NCI-H2196 treated with DMSO at 0.1 percent for 48 hours (cell line): ENCODE data around the gene TWIST1.

Source experiments
- DNase-seq: peaks from one replicate; lab custom pipeline; 2025; ENCODE audit not compliant: unreplicated experiment; lab: John Stamatoyannopoulos, UW

TWIST1 gene

DNA sequence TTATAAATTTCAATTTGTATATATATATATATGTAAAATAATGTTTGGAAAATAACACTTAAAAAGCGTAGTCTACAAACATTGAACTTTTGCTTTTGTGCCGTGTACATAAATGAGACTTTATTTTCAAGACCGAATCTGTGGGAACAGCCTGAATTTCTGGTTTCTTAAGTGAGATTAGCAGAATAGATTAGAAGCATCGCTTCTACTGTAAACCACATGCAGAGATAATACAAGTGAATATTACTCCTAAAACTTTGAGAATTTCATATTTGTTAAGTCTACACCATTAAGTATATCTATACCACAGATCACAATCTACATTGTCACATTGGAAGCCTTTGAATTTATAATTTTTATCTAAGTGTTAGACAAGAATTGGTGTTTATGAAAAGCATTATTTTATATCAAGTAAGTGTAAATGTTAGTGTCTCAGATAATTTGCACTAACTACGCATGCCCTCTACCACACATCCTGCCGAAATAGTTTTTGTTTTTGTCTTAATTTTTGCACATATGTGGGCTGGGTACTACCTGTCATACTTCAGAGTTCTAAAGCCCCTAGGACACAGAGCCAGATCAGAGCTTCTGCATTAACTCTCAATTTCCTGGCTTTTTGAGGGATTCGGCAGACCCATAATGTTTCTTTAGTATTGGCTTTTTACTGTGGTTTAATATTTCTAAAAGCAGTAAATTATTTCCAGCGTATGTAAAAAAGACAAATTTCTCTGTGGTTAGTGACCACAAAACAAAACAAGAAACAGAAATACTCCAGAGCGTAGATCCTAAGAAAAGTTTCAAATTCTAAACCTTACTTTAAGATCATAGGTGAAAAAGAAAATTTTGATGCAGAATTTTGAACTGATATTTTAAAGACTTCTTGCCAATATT is 20.0 kb downstream of the TWIST1 start:
- no peak for DNase-seq

DNA sequence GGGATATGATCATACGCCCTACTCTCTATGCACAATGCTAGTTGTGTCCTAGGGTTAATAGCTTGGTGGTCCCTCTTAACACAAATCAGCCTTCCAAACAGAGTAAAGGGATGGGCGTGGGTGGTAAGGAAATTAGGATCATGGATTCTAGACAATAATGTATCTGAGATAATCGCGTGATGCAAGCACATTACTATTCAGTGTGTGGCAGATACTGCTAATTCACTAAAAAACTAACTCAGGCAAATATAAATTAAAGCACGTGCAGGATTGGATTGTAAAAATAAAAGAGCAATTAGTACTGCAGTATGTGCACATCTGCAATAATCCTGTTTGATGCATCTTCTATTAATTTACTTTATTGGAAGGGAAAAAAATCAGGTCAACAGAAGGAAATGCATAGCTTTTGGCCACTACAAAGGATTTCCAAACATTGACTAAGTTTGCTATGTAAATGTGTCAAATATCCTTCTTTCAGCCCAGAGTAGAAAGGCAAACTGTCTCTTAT is 22.0 kb downstream of the TWIST1 start:
- no peak for DNase-seq

DNA sequence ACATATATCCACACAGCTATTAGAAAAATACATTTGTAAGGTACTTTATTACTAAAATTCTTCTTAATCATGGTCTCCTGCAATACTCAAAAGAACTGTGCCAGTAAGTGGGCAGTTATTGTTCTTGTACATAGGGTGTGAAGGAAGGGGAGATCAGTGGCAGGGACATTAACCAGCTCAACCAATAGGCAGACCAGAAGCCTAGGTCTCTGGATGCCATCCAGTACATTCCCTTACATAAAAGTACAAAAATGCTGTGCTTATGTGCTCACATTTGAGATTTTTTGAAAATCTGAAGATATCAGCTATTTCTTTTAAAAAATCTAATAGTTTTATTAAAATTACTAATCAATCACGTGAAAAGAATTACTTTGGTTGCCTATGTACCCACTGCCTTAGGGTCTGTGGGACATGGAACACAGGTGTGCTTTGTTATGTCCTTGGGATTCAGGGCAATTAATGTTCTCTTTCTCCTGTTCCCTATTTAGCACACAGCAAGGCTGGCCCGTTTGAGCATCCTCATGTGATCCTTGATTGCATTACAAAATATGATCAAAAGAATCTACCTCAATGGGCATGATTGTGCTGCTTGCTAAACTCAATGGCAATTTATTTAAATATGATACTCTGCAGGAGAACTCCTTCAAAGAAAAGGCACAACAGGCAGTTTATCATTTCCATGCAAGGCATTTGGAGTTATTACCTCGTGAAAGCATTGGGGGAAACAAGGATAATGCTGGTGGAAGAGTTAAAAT is 22.7 kb downstream of the TWIST1 start:
- no peak for DNase-seq

DNA sequence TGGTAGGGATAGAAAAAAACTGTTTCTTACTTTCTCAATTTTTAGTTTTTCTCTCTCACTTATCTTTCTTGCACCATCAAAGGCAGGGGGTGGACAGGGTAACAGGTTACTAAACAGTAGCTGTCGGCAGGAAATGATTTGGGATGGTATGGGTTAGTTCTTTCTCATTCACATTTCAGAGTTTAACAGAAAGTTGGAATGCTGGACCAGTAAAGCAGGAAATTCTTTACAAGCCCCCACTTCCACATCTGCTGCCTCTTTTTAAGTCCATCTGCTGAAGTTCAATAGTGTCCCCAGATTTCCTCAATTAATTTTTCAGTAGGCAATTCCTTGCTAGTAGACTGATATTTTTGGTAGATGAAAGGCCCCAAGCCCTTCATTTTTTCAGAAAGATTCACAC is 23.3 kb downstream of the TWIST1 start:
- DNase-seq = no peak

DNA sequence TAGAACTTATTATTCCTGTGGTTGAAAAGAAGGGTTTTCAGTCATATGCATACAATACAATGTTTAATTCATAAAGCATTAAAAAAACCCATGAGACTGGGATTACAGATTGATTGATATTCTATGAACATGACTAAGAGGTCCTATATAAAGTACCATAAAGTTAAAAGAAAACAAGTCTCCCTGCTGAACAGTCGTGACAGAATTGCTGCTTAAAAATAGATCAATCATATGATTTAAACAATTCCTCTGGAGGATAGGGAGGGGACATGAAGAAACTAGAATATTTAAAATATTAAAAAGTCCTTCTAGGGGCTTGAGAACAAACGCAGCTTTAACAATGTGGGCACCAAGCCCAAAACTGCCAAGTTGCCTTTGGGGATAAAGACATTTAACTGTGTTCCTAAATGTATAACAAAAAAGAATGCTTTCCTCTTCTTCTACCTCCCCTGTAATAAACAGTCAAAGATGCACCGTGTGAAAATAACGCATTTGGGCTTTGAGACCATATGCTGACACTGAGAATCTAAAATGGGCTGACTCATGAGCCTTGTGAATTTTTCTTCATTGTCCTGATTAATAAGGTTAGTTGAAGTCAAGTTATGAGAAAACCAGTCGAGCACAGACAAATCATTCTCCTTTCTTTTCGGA is 25.8 kb downstream of the TWIST1 start:
- no peak for DNase-seq

DNA sequence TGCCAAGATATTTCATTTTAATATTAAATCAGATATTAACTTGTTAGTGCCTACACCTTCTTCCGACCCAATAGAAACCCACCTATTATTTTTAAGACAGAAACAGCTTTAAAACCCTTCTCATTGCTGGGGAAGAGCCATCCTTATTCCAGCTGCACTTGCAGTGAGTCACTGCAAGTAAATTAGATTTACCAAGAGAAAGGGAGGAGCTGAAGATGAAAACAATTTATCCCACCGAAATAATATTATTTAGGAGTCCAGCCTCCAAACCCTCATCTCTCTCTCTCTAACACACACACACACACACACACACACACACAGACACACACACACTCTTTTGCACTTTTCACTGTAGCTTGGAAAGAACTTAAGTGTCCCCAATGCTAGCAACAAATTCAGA is 26.9 kb downstream of the TWIST1 start:
- DNase-seq = no peak

DNA sequence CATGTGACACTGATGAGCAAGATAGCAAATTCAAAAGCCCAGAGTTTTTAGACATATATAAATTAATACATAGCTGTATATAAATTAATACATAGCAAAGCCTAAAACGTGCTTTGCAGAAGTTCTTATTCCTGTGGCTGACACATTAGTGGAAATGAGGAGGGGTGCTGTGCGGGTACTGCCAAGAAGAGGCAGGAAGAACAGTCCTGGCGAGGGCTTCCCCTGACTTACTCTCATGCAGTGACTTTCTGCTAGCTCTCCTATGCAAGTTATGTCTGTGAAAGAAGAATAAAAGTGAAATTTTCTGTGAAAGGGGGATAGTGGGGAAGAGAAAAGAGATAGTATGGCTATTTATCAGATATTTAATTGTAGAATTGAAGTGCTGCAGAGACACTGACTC is 27.6 kb downstream of the TWIST1 start:
- no peak for DNase-seq

DNA sequence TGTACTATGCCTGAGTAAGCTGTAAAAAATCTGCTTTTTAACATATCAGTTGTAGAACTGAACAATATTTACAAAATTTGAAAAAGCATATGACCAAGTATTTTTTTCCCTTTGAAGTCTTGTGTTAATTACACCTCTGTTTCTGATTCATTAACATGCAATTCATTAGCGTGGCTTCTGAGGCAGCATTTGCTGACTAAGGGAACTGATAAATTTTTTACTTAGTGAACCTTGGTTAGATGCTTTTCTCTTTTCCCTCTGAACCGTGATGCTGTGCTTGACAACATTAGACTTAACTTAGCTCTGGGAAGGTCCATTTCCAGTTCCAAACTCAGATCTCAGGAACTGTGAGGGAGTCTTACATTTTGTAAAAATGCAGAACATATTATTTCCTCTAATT is 28.1 kb downstream of the TWIST1 start:
- no peak for DNase-seq

DNA sequence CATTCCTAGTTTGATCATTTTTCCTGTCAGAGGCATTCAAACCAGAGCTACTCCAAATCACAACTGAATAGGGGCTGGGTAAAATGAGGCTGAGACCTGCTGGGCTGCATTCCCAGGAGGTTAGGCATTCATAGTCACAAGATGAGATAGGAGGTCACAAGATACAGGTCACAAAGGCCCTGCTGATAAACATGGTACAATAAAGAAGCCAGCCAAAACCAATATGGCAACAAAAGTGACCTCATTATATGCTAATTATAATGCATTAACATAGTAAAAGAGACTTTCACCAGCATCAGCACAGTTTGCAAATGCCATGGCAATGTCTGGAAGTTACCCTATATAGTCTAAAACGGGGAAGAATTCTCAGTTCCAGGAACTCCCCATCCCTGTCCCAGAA is 37.3 kb downstream of the TWIST1 start:
- no peak for DNase-seq

DNA sequence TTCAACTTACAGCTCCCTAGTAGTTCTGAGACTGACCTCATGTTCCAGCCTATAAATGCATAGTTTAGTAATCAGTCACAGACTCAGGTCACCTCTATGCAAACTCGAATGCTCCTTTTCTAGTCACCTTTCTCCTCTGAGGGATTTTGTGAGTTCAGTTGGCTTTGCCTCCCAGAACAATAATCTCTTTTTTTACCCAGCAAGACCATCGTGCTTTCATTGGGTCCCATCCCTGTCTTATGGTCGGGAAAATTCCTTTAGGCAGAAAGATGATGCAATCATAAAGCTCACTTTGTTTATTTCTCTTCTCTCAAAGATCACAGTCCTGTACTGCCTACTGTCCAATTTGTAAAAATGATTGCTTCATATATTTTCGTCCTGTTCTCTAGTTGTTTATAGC is 38.4 kb downstream of the TWIST1 start:
- DNase-seq = no peak

DNA sequence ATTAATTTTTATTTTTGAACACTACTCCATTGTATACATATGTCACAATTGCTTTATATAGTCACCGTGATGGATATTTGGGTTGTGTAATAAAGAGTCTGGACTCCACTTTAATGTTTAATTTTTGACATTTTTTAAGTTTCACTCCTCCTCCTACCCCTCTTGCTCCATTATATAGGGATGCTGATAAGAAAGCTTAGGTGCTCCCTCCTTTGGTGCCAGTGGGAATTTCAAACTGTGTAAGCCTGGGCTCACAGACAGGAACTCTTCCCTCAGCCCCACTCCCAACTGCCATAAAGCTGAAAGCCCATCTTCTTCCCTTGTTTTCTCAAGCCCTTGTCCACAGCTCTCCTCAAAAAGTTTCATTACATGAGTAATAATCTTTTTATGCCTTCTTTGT is 47.6 kb downstream of the TWIST1 start:
- no peak for DNase-seq

DNA sequence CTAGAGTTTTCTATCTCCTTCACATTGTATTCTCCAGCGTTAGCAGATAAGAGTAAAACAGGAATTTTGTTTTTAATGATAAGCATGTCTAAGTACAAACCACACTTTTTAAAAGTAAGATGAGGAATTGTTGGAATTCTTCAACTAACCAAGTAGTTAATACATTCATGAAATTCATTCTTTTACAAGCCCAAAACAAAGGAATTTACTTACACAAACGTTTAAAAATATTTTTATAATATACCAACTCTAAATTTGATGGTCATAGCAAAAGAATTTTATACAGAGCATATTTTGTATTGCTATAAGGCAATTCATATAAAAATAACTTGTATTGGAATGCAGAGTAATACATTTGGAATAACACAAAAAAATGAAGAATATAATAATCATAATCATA is 51.3 kb downstream of the TWIST1 start:
- no peak for DNase-seq
